Erythroblast (primary cell): Measurements from ENCODE around the gene PTTG2.

ENCODE experiments used
- GATA1 ChIP-seq: IDR thresholded peaks from 2 replicates; pipeline ENCODE4 v1.6.1; 2011; ENCODE audit warnings: low read depth, mild to moderate bottlenecking, control low read depth, low read length, moderate library complexity
- POLR2A ChIP-seq: IDR thresholded peaks from 2 replicates; pipeline ENCODE4 v1.6.1; 2011; ENCODE audit warnings: mild to moderate bottlenecking, low read length

- TF ChIP-seq POLR2A: no peak
- no peak for TF ChIP-seq GATA1
Measured at GRCh38 chr4:37970702-37971101, 10.5 kb downstream of the PTTG2 start.
